Activated naive CD4-positive, alpha-beta T cell treated with anti-CD3 and anti-CD28 coated beads, Interleukin-2, amount 50 U/mL, for 16 hours (primary cell): ENCODE results near the gene SIN3A.

Experiments
- DNase-seq: peaks from one replicate; pipeline ENCODE4 v3.0.0-alpha.2; 2020

The SIN3A gene

GRCh38 chr15:75327491-75327890 is 124.0 kb downstream of the SIN3A start:
- no peak for DNase-seq

GRCh38 chr15:75327005-75327404 is 124.5 kb downstream of the SIN3A start:
- no peak for DNase-seq

GRCh38 chr15:75325922-75326321 is 125.6 kb downstream of the SIN3A start:
- DNase-seq, result no peak

DNA sequence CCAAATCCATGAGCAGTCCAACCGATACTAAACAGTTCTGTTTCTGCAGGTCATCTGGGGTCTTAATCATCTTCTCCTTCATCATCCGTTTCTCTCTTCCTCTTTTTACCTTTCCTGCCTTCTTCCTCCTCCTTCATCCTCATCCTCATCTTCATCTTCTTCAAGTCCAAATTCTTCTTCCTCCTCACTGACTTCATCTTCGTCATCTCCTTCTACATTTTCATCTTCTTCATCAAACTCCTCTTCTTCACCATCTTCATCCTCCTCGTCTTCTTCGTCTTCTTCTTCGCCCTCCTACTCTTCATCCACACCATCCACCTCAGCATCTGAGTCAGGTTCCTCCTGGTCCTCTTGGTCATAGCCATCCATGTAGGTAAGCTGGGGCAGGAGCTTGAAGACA is 129.8 kb downstream of the SIN3A start:
- no peak for DNase-seq
